Stimulated activated CD4-positive, alpha-beta T cell treated with anti-CD3 and anti-CD28 coated beads, TNF-alpha, amount 100 ng/mL, for 48 hours (primary cell): ENCODE results near the gene SECTM1.

ENCODE experiments used
- DNase-seq, 3 donors: peaks; one replicate each; pipeline ENCODE4 v3.0.0-alpha.2; 2020; ENCODE audit warnings: low read depth in 3 of 3

SECTM1 gene

GRCh38 chr17:82299452-82299851, 34.1 kb downstream of the SECTM1 start:
- DNase-seq, result peak in 1 of 3 donors; percentile 48

DNA sequence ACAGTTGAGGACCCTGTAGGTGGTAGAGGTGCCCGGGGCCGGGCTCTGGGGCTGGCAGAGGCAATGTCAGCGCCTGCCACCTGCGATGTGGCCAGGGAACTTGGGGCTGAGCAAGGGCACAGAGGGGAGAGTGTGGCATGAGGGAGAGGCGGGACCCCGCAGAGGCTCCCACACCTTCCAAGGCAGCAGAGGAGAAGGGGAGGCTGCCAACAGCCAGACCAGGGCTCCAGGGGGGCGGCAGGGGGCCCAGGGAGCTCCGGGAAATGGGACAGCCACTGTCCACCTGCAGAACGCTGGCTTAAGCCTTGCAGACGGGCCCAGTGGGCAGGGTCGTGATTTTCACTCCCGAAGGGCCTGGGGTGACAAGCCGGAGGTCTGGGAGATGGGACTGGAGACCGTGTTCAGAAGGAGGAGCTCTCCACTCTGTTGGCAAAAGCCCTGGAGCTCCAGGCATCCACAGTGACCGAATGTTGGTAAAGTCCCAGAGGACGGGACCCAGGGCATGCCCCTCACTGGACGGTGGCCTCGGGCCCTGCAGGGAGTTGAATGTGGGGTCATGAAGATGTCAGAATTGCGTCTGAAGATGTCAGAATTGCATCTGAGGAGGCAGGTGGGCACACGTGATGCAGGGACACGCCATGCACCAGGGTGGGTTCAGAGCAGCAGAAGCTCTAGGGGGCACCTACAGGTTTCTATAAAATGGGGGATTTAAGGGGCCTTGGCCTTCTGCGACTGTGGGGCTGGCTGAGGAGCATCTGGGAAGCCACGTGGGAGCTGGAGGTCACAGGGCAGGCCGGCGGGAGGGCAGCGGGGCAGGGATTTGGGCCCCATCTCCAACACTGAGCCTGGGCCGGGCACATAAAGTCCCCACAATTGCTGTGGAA, 34.8 kb downstream of the SECTM1 start:
- no peak for DNase-seq

DNA sequence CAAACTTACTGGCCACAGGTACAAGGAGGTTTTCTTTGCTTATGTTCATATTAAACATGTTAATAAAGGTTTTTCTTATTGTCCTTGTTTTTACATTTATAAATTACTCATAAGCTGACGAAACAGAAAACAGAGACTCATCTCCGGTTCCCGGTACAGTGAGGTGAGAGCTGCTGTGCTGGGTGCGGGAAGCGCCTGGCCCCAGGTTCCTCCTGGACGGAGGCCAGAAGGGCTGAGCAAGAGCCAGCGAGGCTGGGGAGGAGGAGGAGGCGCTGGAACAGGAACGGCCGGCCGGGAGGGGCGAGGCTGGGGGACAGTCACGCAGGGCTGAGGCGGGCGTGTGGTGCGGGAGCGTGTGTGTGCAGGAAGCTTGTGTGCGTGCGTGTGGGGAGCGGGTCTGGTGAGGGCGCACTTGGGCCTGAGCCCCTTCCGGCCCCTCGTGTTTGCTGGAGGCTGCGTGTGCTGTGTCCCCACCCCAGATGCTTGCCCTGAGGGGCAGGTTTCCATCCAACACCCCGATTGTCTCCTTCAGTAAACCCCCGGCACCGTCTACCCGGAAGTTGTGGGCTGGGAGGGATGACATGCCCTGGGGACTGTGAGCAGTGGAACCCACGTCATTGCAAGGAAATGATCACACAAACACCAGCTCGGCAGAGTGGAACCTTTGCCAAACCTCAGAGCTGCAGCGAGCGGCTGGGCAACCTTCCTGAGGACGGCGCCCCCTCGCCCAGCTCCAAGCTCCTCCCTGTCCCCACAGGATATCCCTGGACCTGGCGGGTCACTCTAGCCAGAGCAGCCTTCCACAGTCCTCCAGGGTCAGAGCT, 35.6 kb downstream of the SECTM1 start:
- peak; percentile 85 to 91 (median 87) for DNase-seq

DNA sequence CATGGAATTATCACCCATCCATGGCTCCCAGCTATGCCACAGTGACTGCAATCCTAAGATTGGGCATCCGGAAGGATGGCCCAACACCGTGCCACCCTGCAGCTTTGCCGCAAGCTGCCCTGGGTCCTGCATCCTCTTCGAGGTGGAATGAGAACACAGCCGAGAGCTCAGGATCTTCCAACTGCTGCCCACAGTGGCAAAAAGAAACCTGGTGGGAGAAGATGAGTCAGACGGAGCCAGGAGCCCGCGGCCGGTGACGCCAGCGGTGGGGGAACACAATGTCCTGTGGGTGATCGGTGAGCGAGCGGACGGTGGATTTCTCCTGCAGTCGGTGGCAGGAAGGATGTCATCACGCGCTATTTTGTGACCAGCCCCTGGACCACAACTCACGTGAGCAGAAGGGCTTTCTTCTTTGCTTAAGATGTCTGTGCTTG, 36.3 kb downstream of the SECTM1 start:
- DNase-seq, result peak; percentile 79 to 90 (median 81)

- DNase-seq, result no peak
These were observed 36.9 kb downstream of the SECTM1 start for GRCh38 chr17:82296511-82297279.

GRCh38 chr17:82295472-82295814, 38.1 kb downstream of the SECTM1 start:
- no peak for DNase-seq

DNA sequence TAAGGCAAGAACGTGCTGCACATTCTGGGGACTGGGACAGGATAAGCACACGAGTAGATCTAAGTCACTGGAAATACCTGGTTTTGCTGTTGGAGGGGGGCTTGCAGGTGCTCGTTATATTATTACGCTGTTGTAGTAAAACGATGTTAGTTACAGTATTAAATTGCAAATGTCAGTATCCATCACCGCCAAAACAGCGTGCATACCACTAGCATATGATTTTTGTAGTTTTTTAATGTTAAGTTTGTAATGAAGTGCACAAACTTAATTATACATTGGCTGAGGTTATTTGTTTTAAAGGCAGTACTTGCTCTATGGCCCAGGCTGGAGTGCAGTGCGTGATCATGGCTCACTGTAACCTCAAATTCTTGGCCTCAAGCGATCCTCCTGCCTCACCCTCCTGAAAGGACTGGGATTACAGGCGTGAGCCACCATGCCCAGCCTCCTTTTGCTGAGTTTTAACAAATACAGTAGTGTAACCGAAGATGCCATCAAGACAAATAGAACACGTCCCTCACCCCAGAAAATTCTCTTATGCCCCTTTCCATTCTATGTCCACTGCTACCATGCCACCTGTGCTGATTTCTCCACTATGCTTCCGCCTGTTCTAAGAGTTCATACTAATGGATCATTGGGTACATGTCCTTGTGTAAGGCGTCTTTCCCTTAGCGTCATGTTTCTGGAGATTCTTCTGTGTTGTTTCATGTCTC, 39.3 kb downstream of the SECTM1 start:
- no peak for DNase-seq

DNA sequence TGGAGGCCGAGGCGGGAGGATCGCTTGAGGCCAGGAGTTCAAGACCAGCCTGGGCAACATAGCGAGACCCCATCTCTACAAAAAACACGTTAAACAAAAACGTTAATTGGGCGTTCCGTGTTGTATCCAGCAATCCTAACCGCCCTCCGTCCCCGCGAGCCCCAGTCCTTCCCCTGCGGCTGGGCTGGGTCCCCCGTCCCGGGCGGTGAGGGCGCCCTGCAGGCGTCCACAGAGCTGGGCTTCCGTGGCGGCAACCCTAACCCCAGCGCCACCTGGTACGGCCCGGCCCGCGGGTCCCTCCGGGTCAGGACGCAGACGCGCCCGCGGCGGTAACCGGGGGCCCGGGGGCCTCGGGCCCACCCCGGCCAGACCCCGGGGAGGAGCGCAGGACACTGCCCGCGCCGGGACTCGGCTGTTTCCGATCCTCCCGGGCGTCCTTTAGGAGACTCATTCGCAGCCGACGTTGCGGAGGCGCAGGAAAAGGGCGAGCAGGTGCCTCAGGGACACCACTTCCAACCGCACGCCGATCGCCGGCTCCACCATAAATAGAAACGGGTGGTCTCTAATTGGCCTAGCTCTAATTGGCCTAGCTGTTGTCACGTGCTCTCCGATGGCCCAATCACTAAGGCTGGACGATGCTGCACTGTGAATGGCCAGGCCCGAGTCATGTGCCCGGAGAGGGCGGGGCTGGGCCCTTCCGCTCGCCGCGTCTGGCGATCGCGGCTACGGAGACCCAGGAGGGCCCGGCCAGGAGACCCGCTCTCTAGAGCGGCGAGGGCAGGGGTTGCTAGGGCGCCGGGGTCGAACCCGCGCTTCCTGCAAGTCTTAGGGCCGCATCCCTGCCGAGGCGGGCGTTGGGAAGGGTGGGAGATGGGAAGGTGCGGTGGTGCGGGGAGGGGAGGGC, 41.1 kb downstream of the SECTM1 start:
- peak; percentile 85 to 89 (median 86) for DNase-seq

DNA sequence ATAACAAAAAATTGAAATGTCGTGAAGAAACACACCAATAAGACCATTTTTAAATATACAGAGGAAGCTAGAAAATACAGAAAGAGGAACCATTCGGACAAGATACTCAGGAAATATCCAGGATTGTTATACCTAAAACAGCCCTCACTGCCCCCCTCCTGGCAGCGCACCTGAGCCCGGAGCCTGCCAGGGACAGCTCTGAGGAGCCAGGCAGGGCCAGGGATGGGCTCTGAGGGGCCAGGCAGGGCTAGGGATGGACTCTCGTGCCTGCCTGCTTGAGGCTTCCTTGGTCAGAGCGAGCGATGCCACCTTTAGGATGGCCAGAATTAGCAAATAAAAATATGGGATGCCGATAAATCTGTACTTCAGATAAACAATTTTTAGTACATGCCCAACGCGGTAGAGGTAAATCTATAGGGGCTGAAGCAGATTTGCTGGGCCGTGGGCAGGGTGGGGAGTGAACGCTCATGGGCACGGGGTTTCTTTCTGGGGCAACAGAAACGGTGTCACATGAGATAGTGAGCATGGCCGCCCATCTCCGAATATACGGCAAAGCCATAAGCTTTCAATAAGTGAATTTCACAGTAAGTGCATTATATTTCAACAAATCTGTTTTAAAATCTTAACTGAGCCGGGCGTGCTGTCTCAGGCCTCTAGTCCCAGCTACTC, 41.9 kb downstream of the SECTM1 start:
- no peak for DNase-seq

- DNase-seq, result no peak
These were observed 45.4 kb downstream of the SECTM1 start for GRCh38 chr17:82287868-82288801.

GRCh38 chr17:82287013-82287867, 46.3 kb downstream of the SECTM1 start:
- no peak for DNase-seq

GRCh38 chr17:82285141-82285540, 48.4 kb downstream of the SECTM1 start:
- DNase-seq, result no peak

DNA sequence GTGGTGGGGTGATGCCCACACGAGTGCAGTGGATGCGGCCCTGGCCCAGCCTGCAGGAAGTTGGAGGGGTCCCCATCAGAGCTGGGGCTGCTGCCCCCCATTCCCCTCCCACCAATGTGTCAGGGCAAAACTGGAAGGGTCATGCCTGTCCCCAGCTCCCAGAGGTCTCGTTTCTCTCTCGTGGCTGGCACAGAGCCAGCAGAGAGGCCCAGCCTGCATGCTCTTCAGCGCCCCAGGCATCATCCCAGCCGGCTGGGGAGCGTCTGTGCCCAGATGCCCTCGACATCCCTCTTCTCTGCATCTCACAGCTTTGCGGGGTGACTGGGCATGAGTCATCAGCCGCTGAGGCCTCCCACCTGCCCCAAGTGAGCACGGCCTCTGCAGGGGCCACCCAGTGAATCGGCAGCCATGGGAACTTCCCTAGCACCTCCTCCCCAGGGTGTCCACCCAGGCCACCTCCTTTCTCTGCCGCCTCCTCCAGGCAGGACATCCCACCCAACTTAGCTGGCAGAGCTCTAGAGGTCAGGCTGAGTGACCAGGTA, 50.3 kb downstream of the SECTM1 start:
- DNase-seq, result peak in 1 of 3 donors; percentile 52

- no peak for DNase-seq
These were observed 51.0 kb downstream of the SECTM1 start for GRCh38 chr17:82282239-82283207.

DNA sequence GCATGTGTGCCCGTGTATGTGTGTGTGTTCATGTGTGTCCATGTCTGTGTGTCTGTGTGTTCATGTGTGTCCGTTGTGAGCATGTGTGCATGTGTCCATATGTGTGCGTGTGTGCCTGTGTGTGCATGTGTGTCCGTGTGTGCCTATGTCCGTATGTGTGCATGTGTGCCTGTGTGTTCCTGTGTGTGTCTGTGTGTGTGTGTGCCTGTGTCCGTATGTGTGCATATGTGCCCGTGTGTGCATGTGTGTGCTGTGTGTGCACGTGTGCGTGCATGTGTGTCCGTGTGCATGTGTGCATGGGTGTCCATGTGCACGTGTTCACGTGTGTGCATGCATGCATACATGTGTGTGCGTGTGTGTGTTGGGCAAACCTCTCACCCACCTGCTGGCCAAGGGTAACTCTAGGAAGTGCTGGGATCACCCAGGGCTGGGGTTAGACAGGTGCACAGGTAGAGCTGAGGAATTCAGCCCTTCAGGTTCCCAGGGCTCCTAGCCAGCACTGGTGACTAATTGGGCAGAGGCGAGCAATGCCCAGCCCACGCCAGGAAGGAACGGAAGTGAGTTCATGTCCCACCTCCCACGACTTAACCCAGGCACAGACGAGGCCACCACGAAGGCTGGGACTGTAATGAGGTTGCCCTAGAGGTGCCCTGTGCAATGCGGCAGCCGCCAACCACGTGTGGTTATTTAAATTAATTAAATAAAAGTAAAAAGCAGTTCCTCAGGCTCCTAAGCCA, 51.9 kb downstream of the SECTM1 start:
- DNase-seq, result peak in 2 of 3 donors; percentile 50 to 54
